ENCODE data around the gene INPP5A. TPM values are rescaled to one million over a fixed set of nuclear protein-coding genes. Genes with fewer than 3 reads are reported as not detected.

Gene INPP5A
- total and polyA plus RNA-seq, 4 donors = 12.4 to 39.9 (median 28.2) TPM

GRCh38 chr10:132541601-132542011 is 4.0 kb downstream of the INPP5A start:
- DNase-seq = no peak
- H3K4me3 ChIP-seq = no peak overlapping the region
- no peaks in the 10 kb centered on the region for H3K9me3 ChIP-seq (ENCODE audit: control insufficient read depth in 4 of 4, insufficient read depth in 3 of 4, low read length in 3 of 4)
- peaks cover 0 to 5% (median 0%) of the 10 kb centered on the region in 4 donors for H3K36me3 ChIP-seq (ENCODE audit: control insufficient read depth in 4 of 4, insufficient read depth in 4 of 4, low read length in 4 of 4)
- 69% methylated on average over 3 of the region's 3 CpGs for WGBS, 2 donors
- H3K9ac ChIP-seq (ENCODE audit: insufficient read depth in 1 of 2, low read length in 2 of 2) = no peak overlapping the region
- H3K27me3 ChIP-seq (ENCODE audit: control insufficient read depth in 3 of 3, insufficient read depth in 3 of 3, low read length in 2 of 3) = no peaks in the 10 kb centered on the region
- ATAC-seq (ENCODE audit: insufficient read depth, low FRiP score) = no peak
- TF ChIP-seq CTCF (IDR thresholded peaks at IDR 0.05; ENCODE audit: control extremely low read depth, extremely low read depth) = no peak
- H3K4me1 ChIP-seq (ENCODE audit: control insufficient read depth in 5 of 5, insufficient read depth in 5 of 5, low read length in 5 of 5) = peaks cover 7 to 43% (median 27%) of the 10 kb centered on the region in 5 donors
- H3K27ac ChIP-seq (ENCODE audit: low read depth in 1 of 2, low read length in 1 of 2) = no peak overlapping the region

GRCh38 chr10:132542086-132542775 is 4.6 kb downstream of the INPP5A start:
- no peaks in the 10 kb centered on the region for H3K27me3 ChIP-seq (ENCODE audit: control insufficient read depth in 3 of 3, insufficient read depth in 3 of 3, low read length in 2 of 3)
- no peak overlapping the region for H3K9ac ChIP-seq (ENCODE audit: insufficient read depth in 1 of 2, low read length in 2 of 2)
- no peak overlapping the region for H3K4me3 ChIP-seq
- 77 to 78% methylated on average over 19 of the region's 19 CpGs for WGBS, 2 donors
- TF ChIP-seq CTCF (IDR thresholded peaks at IDR 0.05; ENCODE audit: control extremely low read depth, extremely low read depth) = no peak
- peak in 1 of 3 donors; percentile 15 for DNase-seq
- ATAC-seq (ENCODE audit: insufficient read depth, low FRiP score) = no peak
- no peak overlapping the region for H3K27ac ChIP-seq (ENCODE audit: low read depth in 1 of 2, low read length in 1 of 2)
- no peaks in the 10 kb centered on the region for H3K9me3 ChIP-seq (ENCODE audit: control insufficient read depth in 4 of 4, insufficient read depth in 3 of 4, low read length in 3 of 4)
- H3K36me3 ChIP-seq (ENCODE audit: control insufficient read depth in 4 of 4, insufficient read depth in 4 of 4, low read length in 4 of 4) = peaks cover 0 to 5% (median 0%) of the 10 kb centered on the region in 4 donors
- peaks cover 7 to 44% (median 30%) of the 10 kb centered on the region in 5 donors for H3K4me1 ChIP-seq (ENCODE audit: control insufficient read depth in 5 of 5, insufficient read depth in 5 of 5, low read length in 5 of 5)

- H3K4me3 ChIP-seq = no peak overlapping the region
- peaks cover 0 to 5% (median 0%) of the 10 kb centered on the region in 4 donors for H3K36me3 ChIP-seq (ENCODE audit: control insufficient read depth in 4 of 4, insufficient read depth in 4 of 4, low read length in 4 of 4)
- H3K9me3 ChIP-seq (ENCODE audit: control insufficient read depth in 4 of 4, insufficient read depth in 3 of 4, low read length in 3 of 4) = no peaks in the 10 kb centered on the region
- 97 to 100% methylated on average over 3 of the region's 3 CpGs for WGBS, 2 donors
- H3K4me1 ChIP-seq (ENCODE audit: control insufficient read depth in 5 of 5, insufficient read depth in 5 of 5, low read length in 5 of 5) = peaks cover 7 to 48% (median 30%) of the 10 kb centered on the region in 5 donors
- no peaks in the 10 kb centered on the region for H3K27me3 ChIP-seq (ENCODE audit: control insufficient read depth in 3 of 3, insufficient read depth in 3 of 3, low read length in 2 of 3)
- no peak for TF ChIP-seq CTCF (IDR thresholded peaks at IDR 0.05; ENCODE audit: control extremely low read depth, extremely low read depth)
- H3K27ac ChIP-seq (ENCODE audit: low read depth in 1 of 2, low read length in 1 of 2) = no peak overlapping the region
- H3K9ac ChIP-seq (ENCODE audit: insufficient read depth in 1 of 2, low read length in 2 of 2) = no peak overlapping the region
- ATAC-seq (ENCODE audit: insufficient read depth, low FRiP score) = no peak
- DNase-seq = no peak
These were observed 5.2 kb downstream of the INPP5A start for GRCh38 chr10:132542819-132543218.
